ENCODE data around the gene TMEM273. TPM values are rescaled to one million over a fixed set of nuclear protein-coding genes. Genes with fewer than 3 reads are reported as not detected.

Gene TMEM273
- total RNA-seq, 1 donor from 2014 or later: 48.5 TPM

- no peak for TF ChIP-seq CTCF (IDR thresholded peaks at IDR 0.05)
- no peak for ATAC-seq
- Histone ChIP-seq H3K4me1 (no peaks in the 10 kb centered on the region), H3K4me3 (no peak overlapping the region), H3K27me3 (ENCODE audit: low read depth) (no peaks in the 10 kb centered on the region), H3K27ac (no peak overlapping the region), H3K9me3 (no peaks in the 10 kb centered on the region), H3K36me3 (no peaks in the 10 kb centered on the region)
- DNase-seq: no peak
- intact Hi-C loops (cut with DNase I): no loop called here
These were observed 31.0 kb downstream of the TMEM273 start for GRCh38 chr10:49157229-49157628.

GRCh38 chr10:49154641-49155040, 33.5 kb downstream of the TMEM273 start:
- Histone ChIP-seq H3K27me3 (ENCODE audit: low read depth) (no peaks in the 10 kb centered on the region), H3K4me1 (no peaks in the 10 kb centered on the region), H3K9me3 (no peaks in the 10 kb centered on the region), H3K4me3 (no peak overlapping the region), H3K36me3 (no peaks in the 10 kb centered on the region), H3K27ac (no peak overlapping the region)
- intact Hi-C loops (cut with DNase I): no loop called here
- no peak for TF ChIP-seq CTCF (IDR thresholded peaks at IDR 0.05)
- ATAC-seq (no peak), DNase-seq (no peak)

- Histone ChIP-seq H3K36me3 (no peaks in the 10 kb centered on the region), H3K27ac (no peak overlapping the region), H3K9me3 (no peaks in the 10 kb centered on the region), H3K4me1 (no peaks in the 10 kb centered on the region), H3K4me3 (no peak overlapping the region), H3K27me3 (ENCODE audit: low read depth) (no peaks in the 10 kb centered on the region)
- no peak for DNase-seq
- ATAC-seq: no peak
- intact Hi-C loops (cut with DNase I): no loop called here
- TF ChIP-seq CTCF (IDR thresholded peaks at IDR 0.05): no peak
These were observed 34.2 kb downstream of the TMEM273 start for GRCh38 chr10:49153971-49154370.

GRCh38 chr10:49153115-49153514, 35.1 kb downstream of the TMEM273 start:
- Histone ChIP-seq H3K36me3 (no peaks in the 10 kb centered on the region), H3K4me3 (no peak overlapping the region), H3K27ac (no peak overlapping the region), H3K9me3 (no peaks in the 10 kb centered on the region), H3K4me1 (no peaks in the 10 kb centered on the region), H3K27me3 (ENCODE audit: low read depth) (no peaks in the 10 kb centered on the region)
- no peak for TF ChIP-seq CTCF (IDR thresholded peaks at IDR 0.05)
- DNase-seq (no peak), ATAC-seq (no peak)
- intact Hi-C loops (cut with DNase I): no loop called here

- Histone ChIP-seq H3K27me3 (ENCODE audit: low read depth) (no peaks in the 10 kb centered on the region), H3K9me3 (peaks cover 3% of the 10 kb centered on the region), H3K4me3 (no peak overlapping the region), H3K4me1 (no peaks in the 10 kb centered on the region), H3K27ac (no peak overlapping the region), H3K36me3 (no peaks in the 10 kb centered on the region)
- intact Hi-C loops (cut with DNase I): no loop called here
- TF ChIP-seq CTCF (IDR thresholded peaks at IDR 0.05): no peak
- ATAC-seq (no peak), DNase-seq (no peak)
These were observed 35.5 kb downstream of the TMEM273 start for GRCh38 chr10:49152663-49153062.

- H3K27ac ChIP-seq: no peak overlapping the region
- peaks cover 8% of the 10 kb centered on the region for H3K9me3 ChIP-seq
- ATAC-seq (no peak), DNase-seq (no peak)
- no peak for TF ChIP-seq CTCF (IDR thresholded peaks at IDR 0.05)
- no peaks in the 10 kb centered on the region for H3K27me3 ChIP-seq (ENCODE audit: low read depth)
- H3K4me1 ChIP-seq: no peaks in the 10 kb centered on the region
- H3K4me3 ChIP-seq: no peak overlapping the region
- H3K36me3 ChIP-seq: no peaks in the 10 kb centered on the region
- intact Hi-C loops (cut with DNase I): no loop called here
These were observed 36.2 kb downstream of the TMEM273 start for GRCh38 chr10:49152037-49152436.
